K562 (cell line): ENCODE measurements around the gene TRIP11. TPM values are rescaled to one million over a fixed set of nuclear protein-coding genes. Genes with fewer than 3 reads are reported as not detected.

Source experiments
- BDP1 ChIP-seq: IDR thresholded peaks from 3 replicates; pipeline ENCODE4 v1.6.1; 2011; ENCODE audit not compliant: insufficient read length, insufficient read depth
- GTF2A2 ChIP-seq: IDR thresholded peaks from 2 replicates; pipeline ENCODE4 v1.6.1; 2016; ENCODE audit warnings: mild to moderate bottlenecking, missing genetic modification characterization, missing compliant biosample characterization
- HDAC1 ChIP-seq, 2 experiments: fragments of 450-650 bp; IDR thresholded peaks; 2 replicates each; pipeline ENCODE4 v1.6.1; 2016 to 2017; ENCODE audit warnings: inconsistent platforms in 1 of 2, mild to moderate bottlenecking in 1 of 2, moderate library complexity in 1 of 2
- HNRNPLL ChIP-seq: fragments of 200-400 bp; formaldehyde crosslinking; IDR thresholded peaks from 2 replicates; pipeline ENCODE4 v1.6.1; 2017; ENCODE audit warnings: low read length, low read depth, mild to moderate bottlenecking; ENCODE audit not compliant: poor library complexity, severe bottlenecking
- MLLT1 ChIP-seq, 2 experiments: fragments of 450-650 bp; IDR thresholded peaks; 2 replicates each; pipeline ENCODE4 v1.6.1; 2016
- MTA3 ChIP-seq: fragments of 450-650 bp; formaldehyde crosslinking; IDR thresholded peaks from 2 replicates; pipeline ENCODE4 v1.6.1; 2017; ENCODE audit warnings: mild to moderate bottlenecking, borderline replicate concordance
- PHB ChIP-seq: fragments of 250-450 bp; sonication (Bioruptor Pico); IDR thresholded peaks from 2 replicates; pipeline ENCODE4 v1.5.0; 2021
- RB1 ChIP-seq: fragments of 450-650 bp; IDR thresholded peaks from 2 replicates; pipeline ENCODE4 v1.6.1; 2017; ENCODE audit warnings: low read depth, mild to moderate bottlenecking
- SNIP1 ChIP-seq: fragments of 450-650 bp; IDR thresholded peaks from 2 replicates; pipeline ENCODE4 v1.7.1; 2017; ENCODE audit warnings: low read depth, mild to moderate bottlenecking
- STAG1 ChIP-seq: sonication (generic); formaldehyde crosslinking; IDR thresholded peaks from 2 replicates; pipeline ENCODE4 v1.5.0; 2020; ENCODE audit warnings: missing genetic modification reagents, borderline replicate concordance
- THRB ChIP-seq: fragments of 450-650 bp; formaldehyde crosslinking; conservative IDR thresholded peaks from 2 replicates; pipeline ENCODE4 v1.4.0; 2022; ENCODE audit warnings: mild to moderate bottlenecking, missing genetic modification characterization
- ZBTB12 ChIP-seq: fragments of 250-450 bp; sonication (Bioruptor Pico); IDR thresholded peaks from 2 replicates; pipeline ENCODE4 v1.4.0; 2020
- polyA plus RNA-seq, 8 experiments: library from polyadenylated mRNA; depleted of rRNA in 4 of 8; stranded (reverse) in 5 of 8; unstranded in 3 of 8; fragments of >200 nt; fragmentation: Nextera tagmentation in 2 of 8; fragmentation: Illumina TruSeq in 1 of 8; extraction: Ambion mirVana in 2 of 8; extraction: Trizol in 1 of 8; gene quantifications; 2 replicates each; pipeline versions ENCODE4 v1.2.1 to v1.2.3, GENCODE V29; 2011 to 2014; ENCODE audit warnings: inconsistent platforms in 1 of 8, missing spikeins in 1 of 8
- total RNA-seq, 7 experiments: library from RNA; depleted of rRNA in 6 of 7; stranded (reverse); fragments of >200 nt in 6 of 7; fragmentation: Illumina TruSeq in 2 of 7; extraction: Trizol in 2 of 7; gene quantifications; 2 replicates each; pipeline versions ENCODE4 v1.2.1 to v1.2.3, GENCODE V29; 2011 to 2021; ENCODE audit warnings: low replicate concordance in 1 of 7
- TF ChIP-seq, protein P1 (sequence below): fragments of 200-800 bp; sonication (Bioruptor generic); IDR thresholded peaks from 2 replicates; pipeline ENCODE4 v1.6.1; 2016; ENCODE audit warnings: missing genetic modification characterization, missing compliant biosample characterization
- TF ChIP-seq, protein P2 (sequence below): sonication (generic); formaldehyde crosslinking; IDR thresholded peaks from 2 replicates; pipeline ENCODE4 v1.8.0; 2022; ENCODE audit warnings: mild to moderate bottlenecking, low read depth, missing genetic modification reagents

The TRIP11 gene
- total and polyA plus RNA-seq, 9 of the 15 experiments (the other 6 are each of a cell fraction or from before 2014, with no cell fraction given) = 4.0 to 20.0 (median 10.9) TPM

GRCh38 chr14:92039719-92040430, at the start of gene TRIP11 (continued):
- TF ChIP-seq SNIP1 (peak; percentile 76; the same call in 1 of the 2 replicates), RB1 (peak; percentile 77; the same call in 1 of the 2 replicates), HDAC1 (IDR thresholded peaks at IDR 0.05) (peak in 1 of 2 experiments; percentile 29; a peak in 1 of 4 replicates), MLLT1 (IDR thresholded peaks at IDR 0.05) (peak in 1 of 2 experiments; percentile 90; a peak in 1 of 4 replicates), PHB (CRISPR knock-in tag) (no peak), HNRNPLL (peak; percentile 69), STAG1 (CRISPR knock-in tag) (no peak), MTA3 (peak; percentile 23; the same call in 1 of the 2 replicates), GTF2A2 (tag) (no peak), THRB (CRISPR knock-in tag) (no peak), ZBTB12 (CRISPR knock-in tag) (peak; percentile 38), BDP1 (no peak)
- TF ChIP-seq, protein P1, sequence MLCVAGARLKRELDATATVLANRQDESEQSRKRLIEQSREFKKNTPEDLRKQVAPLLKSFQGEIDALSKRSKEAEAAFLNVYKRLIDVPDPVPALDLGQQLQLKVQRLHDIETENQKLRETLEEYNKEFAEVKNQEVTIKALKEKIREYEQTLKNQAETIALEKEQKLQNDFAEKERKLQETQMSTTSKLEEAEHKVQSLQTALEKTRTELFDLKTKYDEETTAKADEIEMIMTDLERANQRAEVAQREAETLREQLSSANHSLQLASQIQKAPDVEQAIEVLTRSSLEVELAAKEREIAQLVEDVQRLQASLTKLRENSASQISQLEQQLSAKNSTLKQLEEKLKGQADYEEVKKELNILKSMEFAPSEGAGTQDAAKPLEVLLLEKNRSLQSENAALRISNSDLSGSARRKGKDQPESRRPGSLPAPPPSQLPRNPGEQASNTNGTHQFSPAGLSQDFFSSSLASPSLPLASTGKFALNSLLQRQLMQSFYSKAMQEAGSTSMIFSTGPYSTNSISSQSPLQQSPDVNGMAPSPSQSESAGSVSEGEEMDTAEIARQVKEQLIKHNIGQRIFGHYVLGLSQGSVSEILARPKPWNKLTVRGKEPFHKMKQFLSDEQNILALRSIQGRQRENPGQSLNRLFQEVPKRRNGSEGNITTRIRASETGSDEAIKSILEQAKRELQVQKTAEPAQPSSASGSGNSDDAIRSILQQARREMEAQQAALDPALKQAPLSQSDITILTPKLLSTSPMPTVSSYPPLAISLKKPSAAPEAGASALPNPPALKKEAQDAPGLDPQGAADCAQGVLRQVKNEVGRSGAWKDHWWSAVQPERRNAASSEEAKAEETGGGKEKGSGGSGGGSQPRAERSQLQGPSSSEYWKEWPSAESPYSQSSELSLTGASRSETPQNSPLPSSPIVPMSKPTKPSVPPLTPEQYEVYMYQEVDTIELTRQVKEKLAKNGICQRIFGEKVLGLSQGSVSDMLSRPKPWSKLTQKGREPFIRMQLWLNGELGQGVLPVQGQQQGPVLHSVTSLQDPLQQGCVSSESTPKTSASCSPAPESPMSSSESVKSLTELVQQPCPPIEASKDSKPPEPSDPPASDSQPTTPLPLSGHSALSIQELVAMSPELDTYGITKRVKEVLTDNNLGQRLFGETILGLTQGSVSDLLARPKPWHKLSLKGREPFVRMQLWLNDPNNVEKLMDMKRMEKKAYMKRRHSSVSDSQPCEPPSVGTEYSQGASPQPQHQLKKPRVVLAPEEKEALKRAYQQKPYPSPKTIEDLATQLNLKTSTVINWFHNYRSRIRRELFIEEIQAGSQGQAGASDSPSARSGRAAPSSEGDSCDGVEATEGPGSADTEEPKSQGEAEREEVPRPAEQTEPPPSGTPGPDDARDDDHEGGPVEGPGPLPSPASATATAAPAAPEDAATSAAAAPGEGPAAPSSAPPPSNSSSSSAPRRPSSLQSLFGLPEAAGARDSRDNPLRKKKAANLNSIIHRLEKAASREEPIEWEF = no peak
- TF ChIP-seq, protein P2, sequence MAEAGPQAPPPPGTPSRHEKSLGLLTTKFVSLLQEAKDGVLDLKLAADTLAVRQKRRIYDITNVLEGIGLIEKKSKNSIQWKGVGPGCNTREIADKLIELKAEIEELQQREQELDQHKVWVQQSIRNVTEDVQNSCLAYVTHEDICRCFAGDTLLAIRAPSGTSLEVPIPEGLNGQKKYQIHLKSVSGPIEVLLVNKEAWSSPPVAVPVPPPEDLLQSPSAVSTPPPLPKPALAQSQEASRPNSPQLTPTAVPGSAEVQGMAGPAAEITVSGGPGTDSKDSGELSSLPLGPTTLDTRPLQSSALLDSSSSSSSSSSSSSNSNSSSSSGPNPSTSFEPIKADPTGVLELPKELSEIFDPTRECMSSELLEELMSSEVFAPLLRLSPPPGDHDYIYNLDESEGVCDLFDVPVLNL (CRISPR knock-in tag) = peak; percentile 76; the same call in 1 of the 2 replicates
